Ishikawa (cell line): ENCODE results near the gene CEP290.
A peak's percentile ranks its signal among the peaks of the same experiment; 100 is the strongest.

Source experiments
- CEBPB ChIP-seq: IDR thresholded peaks from 2 replicates; pipeline ENCODE4 v1.6.1; 2012
- CREB1 ChIP-seq: IDR thresholded peaks from 2 replicates; pipeline ENCODE4 v1.6.1; 2012; ENCODE audit warnings: low read depth
- EGR1 ChIP-seq: IDR thresholded peaks from 2 replicates; pipeline ENCODE4 v1.6.1; 2012
- EP300 ChIP-seq: IDR thresholded peaks from 2 replicates; pipeline ENCODE4 v1.6.1; 2012; ENCODE audit warnings: borderline replicate concordance
- FOXM1 ChIP-seq: IDR thresholded peaks from 2 replicates; pipeline ENCODE4 v1.6.1; 2012; ENCODE audit warnings: low read depth, borderline replicate concordance
- MAX ChIP-seq: IDR thresholded peaks from 2 replicates; pipeline ENCODE4 v1.6.1; 2012
- NFIC ChIP-seq: IDR thresholded peaks from 2 replicates; pipeline ENCODE4 v1.6.1; 2012
- RAD21 ChIP-seq: IDR thresholded peaks from 2 replicates; pipeline ENCODE4 v1.6.1; 2012; ENCODE audit warnings: low read depth
- REST ChIP-seq: IDR thresholded peaks from 2 replicates; pipeline ENCODE4 v1.6.1; 2012; ENCODE audit warnings: low read depth, mild to moderate bottlenecking
- TAF1 ChIP-seq: IDR thresholded peaks from 2 replicates; pipeline ENCODE4 v1.6.1; 2012; ENCODE audit warnings: low read depth, mild to moderate bottlenecking
- TCF12 ChIP-seq: IDR thresholded peaks from 2 replicates; pipeline ENCODE4 v1.6.1; 2012; ENCODE audit warnings: low read depth
- TEAD4 ChIP-seq: IDR thresholded peaks from 2 replicates; pipeline ENCODE4 v1.6.1; 2012
- USF1 ChIP-seq: IDR thresholded peaks from 2 replicates; pipeline ENCODE4 v1.6.1; 2012
- YY1 ChIP-seq: IDR thresholded peaks from 2 replicates; pipeline ENCODE4 v1.6.1; 2012; ENCODE audit warnings: low read depth
- ZBTB7A ChIP-seq: IDR thresholded peaks from 2 replicates; pipeline ENCODE4 v1.6.1; 2012; ENCODE audit warnings: low read depth

CEP290 gene

GRCh38 chr12:88035271-88035906, 106.5 kb downstream of the CEP290 start:
- TF ChIP-seq USF1 (no peak; the same call in 1 of the 2 replicates), TAF1 (peak; percentile 81), CEBPB (no peak), TCF12 (peak; percentile 21; the same call in 1 of the 2 replicates), FOXM1 (no peak), EGR1 (0 out of 2 replicates have a peak, but pooled peaks have one; percentile 5), RAD21 (no peak), NFIC (no peak; the same call in 1 of the 2 replicates), CREB1 (no peak), EP300 (no peak), TEAD4 (no peak), ZBTB7A (peak; percentile 73; the same call in 1 of the 2 replicates), YY1 (no peak), REST (0 out of 2 replicates have a peak, but pooled peaks have one; percentile 16), MAX (peak; percentile 68)

GRCh38 chr12:88029093-88029665, 112.7 kb downstream of the CEP290 start, which contains the start of gene C12orf50:
Gene C12orf50 (minus strand): TSS chr12:88029401. CDS start chr12:88026962, 2,439 bp downstream.
- no peak for TF ChIP-seq ZBTB7A
- peak; percentile 83 for TF ChIP-seq CEBPB
- TF ChIP-seq REST, result no peak
- TF ChIP-seq EP300, result no peak

GRCh38 chr12:88026196-88026595, 115.7 kb downstream of the CEP290 start:
- TF ChIP-seq REST, result no peak
- TF ChIP-seq TEAD4, result no peak
- TF ChIP-seq RAD21, result no peak

GRCh38 chr12:88017964-88018363, 123.9 kb downstream of the CEP290 start:
- no peak for TF ChIP-seq TAF1
- TF ChIP-seq EGR1, result no peak
- no peak for TF ChIP-seq EP300
- TF ChIP-seq TCF12, result no peak
- no peak for TF ChIP-seq FOXM1
- TF ChIP-seq CREB1, result no peak

GRCh38 chr12:88015825-88016224, 126.1 kb downstream of the CEP290 start:
- no peak for TF ChIP-seq REST
- TF ChIP-seq TAF1, result no peak
- no peak for TF ChIP-seq CREB1
- no peak for TF ChIP-seq FOXM1
- no peak for TF ChIP-seq MAX
